Thoracic aorta (tissue), 2 donors: ENCODE measurements around the gene CACNA2D1. TPM values are rescaled to one million over a fixed set of nuclear protein-coding genes. Genes with fewer than 3 reads are reported as not detected.

Experiments used
- ATAC-seq: fragments of 150-250 bp; one replicate; pipeline ENCODE4 v1.8.0; 2017; ENCODE audit warnings: low read depth; ENCODE audit not compliant: insufficient number of reproducible peaks, low FRiP score
- DNase-seq: peaks from one replicate; pipeline ENCODE4 v3.0.0-alpha.2; 2020; ENCODE audit warnings: low spot score
- H3K27ac ChIP-seq, 2 donors: fragments of 200-600 bp; sonication (generic); 1 replicate in 1 of 2; 2 replicates in 1 of 2; pipeline ENCODE4 v1.5.1; 2016; ENCODE audit warnings: mild to moderate bottlenecking in 2 of 2, moderate library complexity in 2 of 2
- H3K27me3 ChIP-seq: fragments of 200-600 bp; sonication (generic); replicated peaks from 2 replicates; pipeline ENCODE4 v1.6.0; 2016; ENCODE audit warnings: mild to moderate bottlenecking; ENCODE audit not compliant: insufficient read depth
- H3K36me3 ChIP-seq: fragments of 200-600 bp; sonication (generic); one replicate; pipeline ENCODE4 v1.5.1; 2016
- H3K4me1 ChIP-seq, 2 donors: fragments of 200-600 bp; sonication (generic); 1 replicate in 1 of 2; 2 replicates in 1 of 2; pipeline versions ENCODE4 v1.5.1 to v1.6.0; 2016; ENCODE audit warnings: low read depth in 2 of 2, mild to moderate bottlenecking in 1 of 2; ENCODE audit not compliant: control insufficient read depth in 1 of 2
- H3K4me3 ChIP-seq: fragments of 200-600 bp; sonication (generic); 2 replicates; pipeline ENCODE4 v1.5.1; 2016; ENCODE audit warnings: mild to moderate bottlenecking
- H3K9me3 ChIP-seq: fragments of 200-600 bp; sonication (generic); 2 replicates; pipeline ENCODE4 v1.5.1; 2016
- CTCF ChIP-seq: fragments of 200-600 bp; sonication (generic); IDR thresholded peaks from one replicate; pipeline ENCODE4 v1.5.1; 2019; ENCODE audit warnings: antibody characterized with exemption
- total RNA-seq, 2 donors: library from RNA; depleted of rRNA; stranded (reverse); fragments of >200 nt; gene quantifications; one replicate each; pipeline versions ENCODE4 v1.1.0 to v1.2.3, GENCODE V29; 2016

Gene CACNA2D1
- total RNA-seq, 2 donors from 2014 or later: 44.4 to 44.7 TPM

DNA sequence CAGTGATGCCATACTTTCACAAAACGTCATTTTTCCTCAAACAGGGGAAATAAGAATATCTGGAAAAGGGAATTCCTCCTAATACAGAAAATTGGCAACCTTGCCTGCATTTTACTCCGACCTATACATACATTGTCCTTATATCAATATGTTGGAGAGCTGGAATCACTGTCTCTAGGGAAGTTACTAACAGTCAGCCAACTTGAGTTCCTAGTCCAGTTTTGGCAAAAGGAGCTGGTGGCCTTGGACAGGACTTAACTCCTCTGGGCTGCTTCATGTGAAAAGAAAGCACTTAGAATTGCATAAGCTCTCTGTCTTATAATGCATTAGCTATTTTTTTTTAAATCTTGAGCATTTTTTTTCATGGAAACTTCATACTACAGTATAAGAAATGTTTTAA lies 499.5 kb downstream of the CACNA2D1 start:
- TF ChIP-seq CTCF: no peak
- Histone ChIP-seq H3K4me3 (no peak overlapping the region), H3K9me3 (no peaks in the 10 kb centered on the region), H3K27me3 (no peaks in the 10 kb centered on the region), H3K4me1 (no peaks in the 10 kb centered on the region), H3K27ac (no peak overlapping the region), H3K36me3 (no peaks in the 10 kb centered on the region)
- no peak for DNase-seq
- ATAC-seq: no peak

DNA sequence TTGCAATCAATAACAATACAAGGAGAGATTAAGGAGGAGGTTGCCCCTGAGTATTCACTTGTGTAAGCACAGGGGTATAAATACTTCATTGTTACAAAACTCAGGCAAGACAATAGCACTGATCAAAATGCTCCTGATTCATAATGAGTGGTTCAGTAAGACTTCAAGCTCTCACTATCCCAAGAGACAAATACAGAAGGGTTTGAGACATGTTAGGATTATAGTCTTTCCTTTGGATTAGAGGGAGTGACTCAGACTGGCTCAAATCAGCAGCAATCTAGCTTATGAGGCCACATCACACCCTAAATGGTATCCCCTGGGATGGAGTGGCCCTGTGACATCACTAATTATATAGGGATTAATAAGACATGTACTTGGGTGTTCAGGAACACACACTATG lies 506.5 kb downstream of the CACNA2D1 start:
- no peak for DNase-seq
- no peak overlapping the region for H3K27ac ChIP-seq
- H3K9me3 ChIP-seq: no peaks in the 10 kb centered on the region
- no peak for TF ChIP-seq CTCF
- no peaks in the 10 kb centered on the region for H3K36me3 ChIP-seq
- no peak overlapping the region for H3K4me3 ChIP-seq
- H3K27me3 ChIP-seq: no peaks in the 10 kb centered on the region
- no peaks in the 10 kb centered on the region for H3K4me1 ChIP-seq
- no peak for ATAC-seq

- no peak for ATAC-seq
- TF ChIP-seq CTCF: no peak
- no peak for DNase-seq
Observed at GRCh38 chr7:81934596-81935301, 508.8 kb downstream of the CACNA2D1 start.

DNA sequence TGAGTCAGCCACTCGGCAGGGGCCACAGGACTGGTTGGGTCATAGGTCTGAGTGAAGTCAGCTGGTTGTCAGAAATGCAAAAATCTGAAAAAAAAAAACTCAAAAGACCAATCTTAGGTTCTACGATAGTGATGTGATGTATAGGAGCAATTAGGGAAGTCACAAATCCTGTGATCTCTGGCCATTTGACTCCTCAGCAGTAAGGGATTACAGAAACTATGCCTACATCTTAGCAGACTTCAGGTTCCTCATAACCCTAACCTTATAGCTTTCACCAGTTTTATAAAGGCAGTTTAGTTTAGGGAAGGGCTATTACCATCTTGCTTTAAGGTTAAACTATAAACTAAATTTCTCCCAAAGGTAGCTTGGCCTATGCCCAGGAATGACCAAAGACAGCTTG lies 510.6 kb downstream of the CACNA2D1 start:
- H3K9me3 ChIP-seq: no peaks in the 10 kb centered on the region
- no peak for TF ChIP-seq CTCF
- ATAC-seq (no peak), DNase-seq (no peak)
- H3K4me1 ChIP-seq: no peaks in the 10 kb centered on the region
- H3K27me3 ChIP-seq: no peaks in the 10 kb centered on the region
- H3K36me3 ChIP-seq: no peaks in the 10 kb centered on the region
- no peak overlapping the region for H3K27ac ChIP-seq
- H3K4me3 ChIP-seq: no peak overlapping the region

More at GRCh38 chr7:81934596-81935301, 508.8 kb downstream of the CACNA2D1 start:
- Histone ChIP-seq H3K27ac (no peak overlapping the region), H3K4me3 (no peak overlapping the region), H3K9me3 (no peaks in the 10 kb centered on the region), H3K36me3 (no peaks in the 10 kb centered on the region), H3K27me3 (no peaks in the 10 kb centered on the region), H3K4me1 (no peaks in the 10 kb centered on the region)

DNA sequence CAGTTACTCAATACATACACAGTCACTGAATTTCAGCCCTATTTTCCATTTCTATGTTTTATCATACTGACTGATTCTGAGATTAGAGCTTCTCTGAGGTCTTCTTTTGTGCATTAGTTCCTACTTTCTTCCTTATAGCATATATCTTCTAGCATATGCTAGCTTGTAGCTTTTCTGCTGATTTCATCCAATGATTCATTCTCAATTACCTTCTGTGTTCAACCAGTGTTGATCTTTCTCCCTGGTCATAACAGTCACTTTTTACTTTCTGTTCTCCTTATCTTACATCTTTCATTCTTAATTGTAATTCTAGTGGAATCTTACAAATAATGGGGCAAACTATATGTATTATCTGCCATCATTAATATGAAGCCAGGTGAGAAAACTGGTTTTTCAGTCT lies 514.2 kb downstream of the CACNA2D1 start:
- H3K27ac ChIP-seq: no peak overlapping the region
- no peaks in the 10 kb centered on the region for H3K4me1 ChIP-seq
- H3K9me3 ChIP-seq: no peaks in the 10 kb centered on the region
- no peak for DNase-seq
- no peak for TF ChIP-seq CTCF
- no peaks in the 10 kb centered on the region for H3K27me3 ChIP-seq
- ATAC-seq: no peak
- no peak overlapping the region for H3K4me3 ChIP-seq
- no peaks in the 10 kb centered on the region for H3K36me3 ChIP-seq
